GM19025 (cell line): ENCODE data around the gene PRL.

ENCODE experiments used
- ATAC-seq: cut with Tn5 transposase; IDR thresholded peaks from one replicate; pipeline ENCODE4 v1.9.1; 2021; ENCODE audit warnings: mild to moderate bottlenecking, low read depth, moderate library complexity; ENCODE audit not compliant: unreplicated experiment

The PRL gene

DNA sequence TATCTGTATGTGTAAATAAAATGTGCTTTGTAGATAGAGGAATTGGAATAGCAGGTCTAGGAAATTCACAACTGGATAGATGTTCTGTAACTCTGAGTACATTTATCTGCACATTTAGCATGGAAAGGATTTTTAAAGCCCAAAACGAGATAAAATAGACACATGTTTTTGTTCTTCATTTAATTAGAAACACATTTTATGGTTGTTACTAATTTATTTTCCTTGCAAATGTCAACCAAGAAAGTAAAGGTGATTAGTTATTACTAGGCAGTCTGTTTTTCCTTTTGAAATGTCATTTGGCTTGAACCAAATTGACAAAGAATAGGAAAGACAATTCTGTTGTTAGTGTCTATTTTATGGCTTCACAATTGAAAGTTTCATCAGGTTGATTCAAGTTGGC is 769 bp downstream of the PRL start:
- ATAC-seq = no peak

DNA sequence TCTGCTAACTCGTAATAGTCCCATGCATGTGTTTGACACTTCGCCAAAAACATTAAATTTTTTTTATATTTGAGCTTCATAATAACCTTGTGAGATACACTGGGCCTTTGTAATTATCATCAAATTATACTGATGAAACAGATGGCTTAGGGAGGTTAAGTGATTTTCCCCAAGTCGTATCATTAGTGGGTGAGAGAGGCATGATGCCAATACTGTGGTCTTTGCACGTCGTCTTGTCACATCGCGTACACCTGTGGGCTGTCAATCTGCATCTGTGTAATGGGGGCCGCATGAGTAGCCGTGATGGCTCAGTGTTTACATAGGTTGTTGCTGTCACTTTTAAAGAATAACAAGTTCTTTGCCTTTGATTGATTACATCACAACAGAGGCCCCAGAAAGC is 1.7 kb downstream of the PRL start:
- ATAC-seq = no peak

DNA sequence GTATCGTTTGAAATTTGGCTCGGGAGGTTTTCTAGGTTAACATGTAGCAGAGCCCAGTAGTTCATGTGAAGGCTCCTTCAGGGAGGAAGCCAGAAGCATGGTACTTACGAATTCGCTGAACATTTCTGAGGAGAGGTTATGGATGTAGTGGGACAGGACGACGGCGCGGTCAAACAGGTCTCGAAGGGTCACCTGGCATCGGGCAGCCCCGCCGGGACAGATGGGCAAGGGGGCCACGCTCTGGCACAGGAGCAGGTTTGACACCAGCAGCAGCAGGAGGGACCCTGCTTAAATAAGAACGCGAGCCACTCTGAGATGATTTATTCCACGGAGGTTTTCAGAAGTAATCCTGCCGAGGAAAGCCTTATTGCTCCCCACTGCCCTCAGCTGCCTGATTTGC is 2.5 kb downstream of the PRL start:
- ATAC-seq = no peak

DNA sequence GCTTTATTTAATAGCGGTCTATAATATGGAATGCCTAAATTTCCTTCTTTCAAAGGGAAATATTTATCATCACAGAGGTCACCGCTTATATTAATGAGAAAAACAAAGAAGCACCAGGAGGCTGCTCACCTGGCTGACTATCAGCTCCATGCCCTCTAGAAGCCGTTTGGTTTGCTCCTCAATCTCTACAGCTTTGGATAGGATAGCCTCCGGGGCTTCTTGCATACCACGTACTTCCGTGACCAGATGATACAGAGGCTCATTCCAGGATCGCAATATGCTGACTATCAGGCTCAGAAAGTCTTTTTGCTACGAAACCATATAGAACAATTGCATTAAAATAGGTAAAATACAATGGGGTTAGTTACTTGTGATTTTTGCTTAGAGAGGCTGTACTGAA is 6.8 kb downstream of the PRL start:
- ATAC-seq = no peak

DNA sequence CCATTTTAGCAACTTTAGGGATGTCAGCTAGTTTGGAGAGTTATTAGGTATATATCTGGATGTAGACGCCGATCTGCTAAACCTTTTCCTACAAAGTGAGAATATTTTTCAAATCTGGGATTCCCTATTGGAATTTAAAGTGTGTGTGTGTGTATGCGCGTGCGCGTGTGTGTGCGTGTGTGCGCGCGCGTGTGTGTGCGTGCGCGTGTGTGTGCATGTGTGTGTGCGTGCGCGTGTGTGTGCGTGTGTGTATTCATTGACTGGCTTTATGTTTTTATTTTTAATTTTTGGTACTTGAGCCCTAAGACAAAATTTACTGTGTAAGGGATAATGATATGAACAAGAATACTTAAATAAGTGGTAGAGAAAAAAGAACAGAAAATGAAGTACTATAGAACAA is 8.1 kb downstream of the PRL start:
- no peak for ATAC-seq

DNA sequence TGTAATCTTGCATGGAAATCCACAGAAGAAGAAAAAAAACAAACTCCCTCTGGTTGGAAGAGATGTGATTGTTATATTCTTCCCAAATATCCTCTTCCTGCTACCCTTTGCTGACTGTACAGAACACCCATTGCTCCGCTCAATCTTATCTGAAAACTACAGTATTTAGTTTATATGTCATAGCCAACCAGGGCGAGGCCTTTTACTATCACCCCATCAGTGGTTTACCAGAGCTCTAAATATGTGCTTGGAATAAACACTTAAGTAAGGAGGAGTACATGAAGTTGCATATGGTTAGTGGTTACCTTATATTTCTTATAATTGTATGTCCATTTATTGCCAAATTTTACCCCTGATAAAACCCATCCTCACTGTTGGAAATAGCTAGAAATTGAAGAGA is 12.2 kb downstream of the PRL start:
- ATAC-seq = no peak

DNA sequence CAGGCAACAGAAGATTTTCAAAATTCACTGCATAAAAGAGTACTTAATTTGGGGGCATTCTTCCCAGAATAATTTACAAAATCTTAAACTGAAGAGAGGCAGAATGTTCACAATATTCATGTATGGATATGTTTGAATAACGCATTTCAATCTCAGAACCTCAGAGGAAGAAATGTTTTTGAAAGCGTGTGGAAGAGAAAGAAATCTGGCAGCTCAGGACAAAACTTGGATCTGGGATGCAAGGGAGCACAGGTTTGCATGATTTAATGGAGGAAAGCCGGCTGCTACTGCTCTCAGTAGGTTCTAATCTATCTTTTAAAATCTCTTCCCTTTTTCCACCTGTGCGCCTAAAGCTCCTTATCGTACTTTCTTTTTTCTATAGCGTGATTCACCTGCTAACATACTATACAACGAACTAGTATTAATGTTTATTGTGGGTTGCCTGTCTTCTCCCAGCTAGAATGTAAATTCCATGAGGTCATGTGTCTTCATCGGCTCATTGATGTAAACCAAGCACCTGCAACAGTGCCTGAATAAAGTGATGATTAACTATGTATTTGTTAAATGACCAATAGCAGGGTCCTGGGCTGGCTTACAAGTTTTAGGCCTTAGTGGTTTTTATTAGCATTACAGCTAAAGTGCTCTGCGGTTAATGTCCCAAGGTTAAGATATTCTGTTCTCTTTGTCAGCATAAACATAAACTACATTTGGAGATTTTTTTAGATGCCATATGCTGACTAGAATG is 15.3 kb downstream of the PRL start:
- no peak for ATAC-seq

DNA sequence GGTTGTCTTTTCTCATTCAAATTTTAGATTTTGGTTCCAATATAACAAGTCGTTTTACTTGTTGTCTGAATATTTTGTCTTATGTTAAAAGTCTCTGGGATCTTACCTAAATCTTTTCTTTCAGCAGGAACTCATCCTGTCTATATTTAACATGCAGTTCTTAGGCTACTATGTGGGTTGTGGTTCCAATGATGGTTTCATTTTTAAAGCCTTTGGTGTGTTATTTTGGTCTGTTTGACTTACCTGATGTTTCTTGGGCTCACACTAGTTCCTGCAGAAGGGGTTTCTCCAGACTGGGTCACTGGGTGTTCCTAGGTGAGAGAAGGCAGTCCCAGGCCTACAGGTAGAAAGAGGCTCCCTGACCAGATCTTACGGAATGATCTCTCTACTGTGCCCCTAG is 17.4 kb downstream of the PRL start:
- no peak for ATAC-seq

DNA sequence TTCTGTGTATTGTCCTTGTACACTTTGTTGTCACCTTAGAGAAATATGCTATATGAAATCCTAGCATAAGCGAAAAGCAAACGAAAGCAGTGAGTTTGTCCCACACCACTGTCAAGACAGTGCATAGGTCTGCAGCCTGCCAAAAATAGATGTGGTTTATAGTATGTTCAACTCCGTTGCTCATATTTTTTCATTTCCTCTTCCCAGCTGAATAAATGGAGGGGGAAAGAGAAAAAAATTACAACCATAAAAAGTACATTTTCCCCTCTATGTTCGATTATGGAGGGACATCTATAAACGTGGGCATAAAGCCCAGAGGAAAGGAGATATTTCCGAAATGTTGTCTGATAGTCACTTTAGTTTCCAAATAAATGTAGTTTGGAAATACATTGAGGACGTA is 25.8 kb downstream of the PRL start:
- ATAC-seq = no peak

DNA sequence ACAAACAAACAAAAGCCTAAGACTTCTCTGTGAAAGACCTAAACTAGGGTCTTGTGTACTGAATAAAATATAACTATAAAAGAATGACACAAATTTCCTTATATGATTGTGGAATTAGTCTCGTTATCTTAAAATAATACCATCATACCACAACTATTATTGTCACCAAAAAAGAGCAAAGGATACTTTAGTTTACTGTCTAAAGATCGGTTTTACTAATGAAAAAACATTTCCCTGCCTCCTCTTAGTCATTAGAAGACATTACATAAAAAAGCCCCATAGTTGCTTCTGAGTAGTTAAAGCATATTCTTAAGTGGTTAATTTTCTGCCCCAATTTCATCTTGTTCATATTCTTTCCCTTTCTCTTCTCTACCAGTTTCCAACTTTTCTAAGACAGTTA is 33.1 kb downstream of the PRL start:
- no peak for ATAC-seq

DNA sequence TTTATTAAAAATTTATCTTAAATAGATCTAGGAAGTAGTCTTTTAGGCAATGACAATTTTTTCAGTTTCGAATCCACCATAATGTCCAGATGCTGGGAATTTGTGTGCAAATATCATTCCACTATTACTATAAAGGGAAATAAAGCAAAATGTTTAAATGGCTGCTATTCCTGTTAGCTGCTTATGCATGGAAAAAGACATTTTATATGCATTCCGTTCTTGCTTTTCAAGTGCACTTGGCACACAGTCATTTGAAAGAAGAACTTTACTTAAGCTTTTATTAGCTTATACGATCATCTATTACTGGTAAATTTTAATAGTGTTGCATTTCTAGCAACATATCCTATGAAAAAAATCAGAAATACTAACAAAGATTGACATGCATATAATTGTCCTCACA is 42.0 kb downstream of the PRL start:
- ATAC-seq = no peak

DNA sequence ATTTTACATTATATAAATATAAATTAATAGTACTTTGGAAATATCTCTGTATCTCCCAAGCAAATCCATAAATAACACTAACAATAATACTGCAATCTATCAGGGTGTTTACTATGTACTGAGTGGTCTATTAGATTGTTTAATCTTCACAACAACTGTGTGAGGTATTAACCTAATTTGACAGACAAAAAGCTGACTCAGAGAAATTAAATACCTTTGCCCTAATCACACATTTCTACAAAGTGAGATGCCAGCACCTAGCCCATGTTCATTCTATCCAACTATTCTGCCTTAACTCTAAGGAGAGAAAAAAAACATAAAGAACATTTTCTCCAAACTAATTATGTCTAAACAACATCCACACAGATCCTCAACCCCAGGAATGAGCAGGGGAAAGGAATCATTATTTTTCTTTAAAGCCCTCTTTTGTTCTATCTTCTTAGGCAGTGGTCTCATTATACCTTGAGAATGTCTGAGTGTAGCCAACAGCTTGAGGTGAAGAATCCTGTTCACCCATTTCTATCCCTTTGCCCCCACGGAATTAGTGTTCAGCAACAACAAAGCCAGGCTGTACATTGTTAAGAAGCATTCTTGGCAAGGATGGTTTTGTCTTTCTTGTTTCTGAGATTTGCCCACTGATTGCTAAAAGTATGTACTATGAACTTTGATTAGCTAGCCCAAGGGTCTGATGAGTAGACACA is 42.7 kb downstream of the PRL start:
- no peak for ATAC-seq

DNA sequence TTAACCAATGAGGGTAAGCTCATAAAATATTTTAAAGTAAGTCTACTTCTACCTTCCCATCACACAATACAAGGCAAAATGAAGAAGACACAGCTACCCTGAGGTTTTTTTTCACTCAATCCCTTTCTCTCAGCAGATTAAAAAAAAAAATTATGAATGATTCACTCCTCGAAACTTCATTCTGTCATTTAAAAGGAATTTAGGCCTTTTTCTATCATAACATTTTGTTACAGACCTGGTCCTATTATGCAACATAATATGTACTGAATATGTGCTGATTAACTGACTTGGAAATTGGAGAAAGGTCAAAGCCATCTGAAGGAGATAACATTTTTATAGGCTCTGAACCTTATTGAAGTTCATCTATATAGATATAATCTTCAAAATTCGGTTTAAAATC is 45.5 kb downstream of the PRL start:
- ATAC-seq = no peak

DNA sequence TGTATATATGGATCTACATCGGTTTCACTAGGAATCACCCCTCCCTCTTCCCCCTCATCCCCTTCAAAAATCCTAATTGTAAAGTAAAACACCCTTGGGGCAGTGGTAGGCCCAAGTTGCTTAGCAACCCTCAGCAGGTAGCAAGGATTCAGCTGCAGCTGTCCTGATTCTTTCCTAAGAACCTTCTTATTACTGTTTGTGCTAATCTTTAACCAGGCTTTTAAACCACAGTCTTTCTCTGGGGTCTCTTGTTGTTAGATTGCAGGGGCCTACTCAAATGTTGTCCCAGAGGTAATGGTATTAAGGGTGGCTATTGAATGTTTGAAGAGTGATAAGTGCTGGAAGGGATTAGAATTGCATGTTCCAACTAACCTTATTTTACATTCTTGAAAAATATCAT is 46.4 kb downstream of the PRL start:
- no peak for ATAC-seq

DNA sequence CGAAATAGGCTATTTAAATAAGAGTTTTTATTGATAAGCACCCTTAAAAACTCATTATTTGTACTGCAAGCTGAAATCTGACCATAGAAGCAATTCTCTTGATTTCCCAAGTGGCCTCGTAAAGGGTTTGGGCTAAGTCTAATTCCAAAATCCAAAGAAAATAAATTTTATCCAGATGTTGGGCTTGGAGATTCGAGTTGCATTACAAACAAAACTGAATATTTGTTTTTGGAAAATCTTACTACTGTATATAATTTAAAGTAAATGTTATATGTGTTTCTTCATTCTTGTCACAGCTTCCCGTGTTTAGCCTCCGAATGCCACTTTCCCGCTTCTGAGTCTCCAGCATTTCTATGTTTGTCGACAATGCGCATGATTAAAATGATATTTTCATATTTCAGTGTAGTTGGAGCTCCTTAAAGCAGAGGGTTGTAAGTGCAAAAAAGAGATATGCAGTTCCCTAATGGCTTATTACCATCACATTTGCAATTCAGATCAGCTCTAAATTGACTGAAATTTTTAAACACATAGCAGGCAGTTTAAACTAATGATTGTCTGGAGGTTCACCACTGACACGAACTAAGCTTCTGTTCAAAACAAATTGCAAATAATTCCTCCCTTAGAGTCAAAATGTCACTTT is 47.0 kb downstream of the PRL start:
- ATAC-seq = no peak

DNA sequence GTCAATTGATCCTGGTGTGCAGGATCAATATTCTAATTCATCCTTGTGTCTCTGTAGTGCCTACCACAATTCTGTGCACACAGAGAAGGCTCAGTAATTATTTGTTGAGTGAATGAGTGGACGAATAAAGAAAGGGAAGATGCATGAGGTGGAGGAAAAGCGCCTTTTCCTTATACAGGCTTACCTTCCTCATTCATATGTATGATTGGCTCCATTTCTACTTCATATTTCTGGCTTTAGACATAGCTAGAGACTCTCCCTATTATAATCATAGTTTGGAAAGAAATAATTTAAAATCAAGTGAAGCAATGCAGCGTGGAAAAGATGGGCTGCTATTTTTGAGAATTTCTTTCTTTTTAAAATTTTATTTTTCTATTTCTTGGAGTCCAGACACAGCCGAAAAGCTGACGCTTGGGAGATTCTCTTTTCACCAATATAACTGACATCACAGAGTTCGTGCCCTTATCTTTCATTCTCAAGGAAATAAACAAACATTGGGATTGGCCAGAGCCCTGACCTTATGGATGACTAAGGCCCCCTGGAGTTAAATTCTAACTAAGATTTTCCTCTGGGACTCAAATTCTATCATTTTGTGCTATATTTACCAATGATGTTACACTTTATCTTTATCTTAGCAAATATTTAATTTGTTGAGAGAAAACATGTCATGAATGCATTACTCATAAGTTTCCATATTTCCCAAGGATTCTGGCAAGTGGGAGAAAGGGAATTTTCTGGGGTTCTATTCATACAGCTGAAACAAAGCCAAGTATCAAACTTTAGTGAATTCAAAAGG is 48.1 kb downstream of the PRL start:
- no peak for ATAC-seq

DNA sequence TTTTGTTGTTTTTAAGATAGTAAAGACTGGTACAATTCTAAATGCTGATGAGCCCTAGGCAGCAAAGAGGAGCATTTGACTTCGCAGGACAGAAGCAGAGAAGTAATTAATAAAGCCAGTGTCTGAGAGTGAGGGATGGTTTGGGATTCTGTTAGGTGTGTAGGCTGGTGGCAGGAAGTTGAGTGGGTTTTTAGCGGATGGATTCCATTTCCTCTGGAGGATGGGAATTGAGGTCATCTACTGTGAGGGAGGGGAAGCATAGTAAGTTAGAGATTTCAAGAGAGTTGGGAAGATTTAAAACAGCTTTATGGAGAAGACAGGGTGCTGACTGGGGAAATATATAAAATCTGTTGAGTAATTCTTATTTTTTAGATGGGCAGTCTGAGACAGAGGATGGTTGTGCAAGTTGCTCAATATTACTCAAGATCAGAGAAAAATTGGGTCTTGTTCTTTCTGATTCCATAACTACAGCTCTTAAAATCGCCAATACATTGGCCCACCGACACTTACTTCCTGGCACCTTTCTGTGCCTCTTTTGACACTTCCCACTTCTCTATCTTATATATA is 48.8 kb downstream of the PRL start:
- ATAC-seq = no peak

DNA sequence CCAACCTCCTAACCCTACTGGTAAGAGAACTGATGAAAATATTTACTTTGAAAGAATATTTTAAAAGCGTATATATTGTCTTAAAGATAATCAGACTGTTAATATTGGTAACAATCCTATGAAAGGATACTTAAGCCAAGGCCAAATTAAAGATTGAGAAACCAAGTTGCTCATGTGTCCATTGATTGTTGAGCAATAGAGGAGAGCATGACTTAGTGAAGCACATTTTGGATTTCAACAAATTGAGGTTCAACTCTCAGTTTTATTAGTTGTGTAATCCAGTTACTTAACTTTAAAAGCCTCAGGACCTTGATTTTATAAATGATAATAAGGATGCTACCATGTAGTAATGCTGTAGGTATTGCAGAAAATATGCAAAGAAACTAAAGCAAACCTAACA is 56.8 kb downstream of the PRL start:
- no peak for ATAC-seq

DNA sequence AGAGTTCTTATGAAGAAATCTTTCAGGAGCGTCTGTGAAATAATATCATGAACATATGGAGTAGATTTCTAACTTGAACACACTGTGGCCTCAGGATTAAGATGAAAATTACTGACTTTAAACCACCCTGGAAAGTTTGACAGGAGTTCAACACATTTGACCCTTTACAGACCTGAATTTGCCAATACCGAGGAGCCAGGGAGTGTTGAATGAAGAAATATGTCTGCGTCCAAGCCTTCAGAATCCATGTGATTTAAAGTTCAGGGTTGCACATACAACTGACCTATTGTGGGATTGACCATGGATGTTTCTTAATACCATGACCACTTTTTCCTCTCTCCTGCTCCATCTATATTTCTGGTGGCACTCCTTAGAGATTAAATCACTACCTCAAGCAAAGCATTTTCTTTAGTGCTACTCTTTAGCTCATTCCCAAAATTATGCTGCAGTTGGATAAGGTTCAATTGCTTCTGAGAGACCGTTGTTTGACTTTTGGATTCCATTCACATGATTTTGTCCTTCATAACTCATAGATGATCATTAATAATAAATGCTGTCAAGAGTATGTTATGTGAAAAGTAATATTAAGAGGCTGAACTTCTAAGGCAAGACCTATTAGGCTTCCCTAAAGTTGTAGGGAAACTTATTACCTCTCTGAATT is 57.4 kb downstream of the PRL start:
- ATAC-seq = no peak

DNA sequence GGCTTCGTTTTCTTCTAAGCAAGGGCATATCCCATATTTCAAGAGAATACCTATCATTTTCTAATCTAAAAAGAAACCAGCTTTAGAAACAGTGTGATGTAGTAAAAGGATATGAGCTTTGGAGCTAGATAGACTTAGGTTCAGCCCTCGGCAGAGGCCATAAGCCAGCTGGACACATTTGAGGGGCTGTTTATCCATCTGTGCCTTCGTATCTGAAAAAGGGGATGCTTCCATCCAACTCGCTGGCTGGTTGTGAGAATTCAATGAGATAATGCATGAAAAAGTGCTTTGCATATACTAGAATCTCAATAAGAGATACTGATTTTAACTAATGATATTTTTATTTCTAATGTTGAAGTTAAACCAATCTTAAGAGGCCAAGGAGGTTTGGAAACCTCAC is 58.0 kb downstream of the PRL start:
- ATAC-seq = no peak
